ENCODE measurements around the gene KLHL25.

DNA sequence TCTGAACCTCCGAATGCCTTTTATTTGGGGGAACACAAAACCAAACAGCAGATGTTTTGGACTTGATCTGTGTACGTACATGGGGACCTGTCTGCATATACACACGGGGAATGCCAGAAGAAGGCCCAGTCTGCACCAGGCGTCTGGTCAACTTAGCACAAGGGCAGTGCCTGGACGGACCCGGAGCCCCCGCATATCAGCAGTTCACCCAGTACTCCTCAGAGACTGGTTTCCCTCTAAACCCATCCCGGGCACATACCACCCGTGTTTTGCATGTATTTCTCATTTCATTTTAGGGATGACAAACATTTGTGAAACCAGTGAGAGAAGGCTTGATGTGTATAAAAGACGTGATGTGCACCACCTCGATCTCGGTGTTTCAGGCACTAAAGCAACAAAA, 49.7 kb downstream of the KLHL25 start:
- TF ChIP-seq, protein P1, sequence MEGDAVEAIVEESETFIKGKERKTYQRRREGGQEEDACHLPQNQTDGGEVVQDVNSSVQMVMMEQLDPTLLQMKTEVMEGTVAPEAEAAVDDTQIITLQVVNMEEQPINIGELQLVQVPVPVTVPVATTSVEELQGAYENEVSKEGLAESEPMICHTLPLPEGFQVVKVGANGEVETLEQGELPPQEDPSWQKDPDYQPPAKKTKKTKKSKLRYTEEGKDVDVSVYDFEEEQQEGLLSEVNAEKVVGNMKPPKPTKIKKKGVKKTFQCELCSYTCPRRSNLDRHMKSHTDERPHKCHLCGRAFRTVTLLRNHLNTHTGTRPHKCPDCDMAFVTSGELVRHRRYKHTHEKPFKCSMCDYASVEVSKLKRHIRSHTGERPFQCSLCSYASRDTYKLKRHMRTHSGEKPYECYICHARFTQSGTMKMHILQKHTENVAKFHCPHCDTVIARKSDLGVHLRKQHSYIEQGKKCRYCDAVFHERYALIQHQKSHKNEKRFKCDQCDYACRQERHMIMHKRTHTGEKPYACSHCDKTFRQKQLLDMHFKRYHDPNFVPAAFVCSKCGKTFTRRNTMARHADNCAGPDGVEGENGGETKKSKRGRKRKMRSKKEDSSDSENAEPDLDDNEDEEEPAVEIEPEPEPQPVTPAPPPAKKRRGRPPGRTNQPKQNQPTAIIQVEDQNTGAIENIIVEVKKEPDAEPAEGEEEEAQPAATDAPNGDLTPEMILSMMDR (IDR thresholded peaks at IDR 0.05), result no peak
- no peak for TF ChIP-seq POLR2A (IDR thresholded peaks at IDR 0.05)

All from esophagus squamous epithelium (tissue), 4 donors.